OCI-LY3 (cell line): ENCODE data around the gene DNAJC5.
"Not testable (repeated sequence)": the region's sequence is repeated elsewhere in the genome, so short reads cannot be mapped to it uniquely, and the experiment has no call there.

Source experiments
- H2AFZ ChIP-seq: fragments of 200-600, 300-600 bp; shearing (Covaris generic); 2 replicates; pipeline ENCODE4 v1.6.0; 2014; ENCODE audit warnings: antibody characterized with exemption, low read depth, low read length
- H3K27ac ChIP-seq: fragments of 200-600, 300-600 bp; sonication (generic); 2 replicates; pipeline ENCODE4 v1.5.1; 2014; ENCODE audit warnings: mild to moderate bottlenecking, low read length, moderate library complexity, mixed read lengths
- H3K27me3 ChIP-seq: fragments of 200-600, 300-600 bp; sonication (generic); 2 replicates; pipeline ENCODE4 v1.6.1; 2014; ENCODE audit warnings: low read depth, low read length, mixed read lengths
- H3K36me3 ChIP-seq: fragments of 200-600, 300-600 bp; sonication (generic); replicated peaks from 2 replicates; pipeline ENCODE3; 2014; ENCODE audit warnings: low read depth, low read length, mixed read lengths
- H3K4me1 ChIP-seq: fragments of 300-600, 200-600 bp; sonication (generic); 2 replicates; pipeline ENCODE4 v1.6.1; 2014; ENCODE audit warnings: low read length, mixed read lengths
- H3K4me2 ChIP-seq: fragments of 200-600, 300-600 bp; sonication (generic); 2 replicates; pipeline ENCODE4 v1.6.1; 2014; ENCODE audit warnings: low read length, mixed read lengths
- H3K4me3 ChIP-seq: fragments of 300-600, 200-600 bp; sonication (generic); 2 replicates; pipeline ENCODE4 v1.5.1; 2014; ENCODE audit warnings: antibody characterized with exemption, mild to moderate bottlenecking, low read length, moderate library complexity
- H3K79me2 ChIP-seq: fragments of 300-600, 200-600 bp; shearing (Covaris generic); 2 replicates; pipeline ENCODE4 v1.6.1; 2014; ENCODE audit warnings: mild to moderate bottlenecking, low read length, mixed read lengths
- H3K9ac ChIP-seq: fragments of 300-600, 200-600 bp; shearing (Covaris generic); 2 replicates; pipeline ENCODE4 v1.6.0; 2014; ENCODE audit warnings: mild to moderate bottlenecking, low read length, moderate library complexity
- H3K9me3 ChIP-seq: fragments of 200-600, 300-600 bp; shearing (Covaris generic); 2 replicates; pipeline ENCODE4 v1.6.1; 2014; ENCODE audit warnings: low read length, mixed read lengths; ENCODE audit not compliant: insufficient read depth
- H4K20me1 ChIP-seq: fragments of 200-600, 300-600 bp; sonication (generic); 2 replicates; pipeline ENCODE4 v1.6.1; 2016; ENCODE audit warnings: low read length, mixed read lengths; ENCODE audit not compliant: insufficient read depth
- CTCF ChIP-seq: fragments of 200-600, 300-600 bp; sonication (generic); IDR thresholded peaks from 2 replicates; pipeline ENCODE4 v1.5.1; 2014; ENCODE audit warnings: antibody characterized with exemption, low read length, low read depth
- EZH2phosphoT487 ChIP-seq: fragments of 200-600 bp; shearing (Covaris generic); IDR thresholded peaks from 2 replicates; pipeline ENCODE4 v1.6.1; 2018; ENCODE audit warnings: antibody characterized with exemption, mixed run types, low read depth

DNAJC5 gene

DNA sequence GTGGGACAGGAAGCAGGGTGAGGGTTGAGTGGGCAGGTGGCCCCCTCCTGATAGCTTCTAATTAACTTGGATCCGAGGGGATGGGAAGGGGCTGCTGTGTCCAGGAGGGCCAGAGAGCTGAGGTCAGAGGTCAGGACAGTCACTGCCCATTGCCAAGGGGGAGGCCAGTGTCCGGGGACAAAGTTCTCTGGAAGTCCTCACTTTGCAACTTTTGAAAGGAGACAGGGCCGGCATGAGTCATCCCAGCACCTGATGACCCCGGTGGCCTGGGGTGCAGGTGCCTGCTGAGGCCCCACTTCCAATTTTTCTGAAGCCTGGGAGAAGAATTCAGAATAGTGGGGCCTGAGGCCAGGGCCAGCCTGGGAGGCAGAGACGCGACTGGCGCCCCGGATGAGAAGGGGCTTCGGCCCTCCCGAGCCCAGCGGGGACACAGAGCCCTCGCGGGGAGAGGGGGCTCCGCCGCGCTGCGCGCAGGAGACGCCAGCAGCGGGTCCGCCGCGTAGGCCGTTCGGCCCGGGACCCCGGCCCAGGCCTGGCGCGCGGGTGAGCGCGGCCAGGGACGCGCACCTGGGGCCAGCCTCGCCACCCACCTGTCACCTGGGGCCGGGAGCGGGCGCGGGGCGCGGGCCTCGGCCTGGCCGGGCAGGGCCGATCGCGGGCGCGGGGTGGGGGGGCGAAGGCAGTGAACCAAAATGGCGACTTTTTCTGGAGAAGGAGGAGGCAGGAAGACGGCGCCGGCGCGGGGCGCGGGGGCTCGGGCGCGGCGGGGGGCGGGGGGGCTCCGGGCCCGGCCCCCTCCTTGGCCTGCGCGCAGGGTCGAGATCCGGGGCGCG, 74.2 kb downstream of the DNAJC5 start:
- peak overlapping the region; percentile 98 for H3K4me2 ChIP-seq
- H3K4me1 ChIP-seq, result peaks cover 15% of the 10 kb centered on the region
- H3K27ac ChIP-seq, result no peak overlapping the region
- no peak overlapping the region for H2AFZ ChIP-seq
- 0 out of 2 replicates have a peak, but pooled peaks cover 4% of the 10 kb centered on the region for H3K27me3 ChIP-seq
- peak overlapping the region; percentile 83 for H3K4me3 ChIP-seq
- H3K79me2 ChIP-seq, result peaks cover 16% of the 10 kb centered on the region
- H3K36me3 ChIP-seq, result peaks cover 12% of the 10 kb centered on the region
- no peaks in the 10 kb centered on the region for H4K20me1 ChIP-seq
- TF ChIP-seq CTCF (no peak), EZH2phosphoT487 (no peak)
- no peaks in the 10 kb centered on the region for H3K9me3 ChIP-seq
- peak overlapping the region; percentile 85 for H3K9ac ChIP-seq

- H3K4me3 ChIP-seq, result peak within 1 kb of the TSS; percentile 92
- TF ChIP-seq EZH2phosphoT487 (no peak), CTCF (no peak)
- H3K4me2 ChIP-seq, result peak within 1 kb of the TSS; percentile 98
- no peak within 1 kb of the TSS for H3K27ac ChIP-seq
- peaks cover 16% of the 10 kb centered on the region for H3K79me2 ChIP-seq
- no peaks in the 10 kb centered on the region for H4K20me1 ChIP-seq
- H2AFZ ChIP-seq, result peak within 1 kb of the TSS; percentile 72; the same call in 1 of the 2 replicates
- H3K4me1 ChIP-seq, result peaks cover 15% of the 10 kb centered on the region
- H3K27me3 ChIP-seq, result 0 out of 2 replicates have a peak, but pooled peaks cover 4% of the 10 kb centered on the region
- peak within 1 kb of the TSS; percentile 85 for H3K9ac ChIP-seq
- H3K9me3 ChIP-seq, result no peaks in the 10 kb centered on the region
- H3K36me3 ChIP-seq, result peaks cover 17% of the 10 kb centered on the region
Observed at GRCh38 chr20:63969838-63970713, 75.2 kb downstream of the DNAJC5 start, which contains the start of gene ZNF512B. TSS of gene ZNF512B (minus strand) at chr20:63969930. CDS start at chr20:63967950, 1,980 bp downstream.

DNA sequence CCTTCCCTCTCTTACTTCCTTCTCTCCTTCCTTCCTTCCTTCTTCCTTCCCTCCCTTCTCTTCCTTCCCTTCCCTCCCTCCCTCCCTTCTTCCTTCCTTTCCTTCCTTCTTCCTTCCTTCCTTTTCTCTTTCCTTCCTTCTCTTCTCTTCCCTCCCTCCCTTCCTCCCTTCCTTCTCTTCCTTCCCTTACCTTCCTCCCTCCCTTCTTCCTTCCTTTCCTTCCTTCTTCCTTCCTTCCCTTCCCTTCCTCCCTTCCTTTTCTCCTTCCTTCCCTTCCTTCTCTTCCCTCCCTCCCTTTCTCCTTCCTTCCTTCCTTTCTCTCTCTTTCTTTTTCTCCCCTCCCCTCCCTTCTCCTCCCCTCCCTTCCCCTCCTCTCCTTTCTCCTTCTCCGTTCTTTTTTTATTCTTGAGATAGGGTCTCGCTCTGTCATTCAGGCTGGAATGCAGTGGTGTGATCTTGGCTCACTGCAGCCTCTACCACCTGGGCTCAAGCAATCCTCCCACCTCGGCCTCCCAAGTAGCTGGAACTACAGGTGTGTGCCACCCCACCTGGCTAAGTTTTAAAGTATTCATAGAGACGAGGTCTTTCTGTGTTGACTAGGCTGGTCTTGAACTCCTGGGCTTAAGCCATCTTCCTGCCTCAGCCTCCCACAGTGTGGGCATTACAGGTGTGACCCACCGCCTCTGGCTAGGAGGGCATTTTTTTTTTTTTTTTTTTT, 75.9 kb downstream of the DNAJC5 start:
- peak overlapping the region; percentile 92; the same call in 1 of the 2 replicates for H3K4me3 ChIP-seq
- H3K9ac ChIP-seq, result no peak overlapping the region
- peaks cover 17% of the 10 kb centered on the region for H3K36me3 ChIP-seq
- H3K4me1 ChIP-seq, result peaks cover 15% of the 10 kb centered on the region
- no peaks in the 10 kb centered on the region for H3K9me3 ChIP-seq
- H3K79me2 ChIP-seq, result peaks cover 16% of the 10 kb centered on the region
- no peak for TF ChIP-seq EZH2phosphoT487
- no peak for TF ChIP-seq CTCF
- H2AFZ ChIP-seq, result no peak overlapping the region
- H3K4me2 ChIP-seq, result peak overlapping the region; percentile 97
- H3K27ac ChIP-seq, result no peak overlapping the region
- H3K27me3 ChIP-seq, result 0 out of 2 replicates have a peak, but pooled peaks cover 4% of the 10 kb centered on the region
- no peaks in the 10 kb centered on the region for H4K20me1 ChIP-seq

GRCh38 chr20:63971960-63972311, 77.0 kb downstream of the DNAJC5 start:
- H3K27me3 ChIP-seq, H3K9ac ChIP-seq, H3K4me3 ChIP-seq, H3K4me2 ChIP-seq, H2AFZ ChIP-seq, H4K20me1 ChIP-seq, H3K27ac ChIP-seq, H3K9me3 ChIP-seq: not testable (repeated sequence)
- peaks cover 13% of the 10 kb centered on the region for H3K36me3 ChIP-seq
- peaks cover 15% of the 10 kb centered on the region for H3K4me1 ChIP-seq
- peaks cover 16% of the 10 kb centered on the region for H3K79me2 ChIP-seq
